Osteocyte (in vitro differentiated cells): ENCODE data around the gene RPS27. TPM values are rescaled to one million over a fixed set of nuclear protein-coding genes. Genes with fewer than 3 reads are reported as not detected.

Experiments
- DNase-seq: peaks from one replicate; pipeline ENCODE4 v3.0.0; 2021; ENCODE audit warnings: mixed read lengths; ENCODE audit not compliant: unreplicated experiment; ENCODE audit errors: extremely low spot score
- H3K27ac Mint-ChIP-seq: one replicate; pipeline ENCODE4 v1.8.0; 2021; ENCODE audit warnings: mild to moderate bottlenecking, mixed read lengths; ENCODE audit not compliant: unreplicated experiment
- H3K27me3 Mint-ChIP-seq: one replicate; pipeline ENCODE4 v1.8.0; 2021; ENCODE audit warnings: mixed read lengths; ENCODE audit not compliant: unreplicated experiment
- H3K36me3 Mint-ChIP-seq: one replicate; pipeline ENCODE4 v1.8.0; 2021; ENCODE audit warnings: mixed read lengths; ENCODE audit not compliant: unreplicated experiment
- H3K4me1 Mint-ChIP-seq: one replicate; pipeline ENCODE4 v1.8.0; 2021; ENCODE audit warnings: mixed read lengths; ENCODE audit not compliant: unreplicated experiment
- H3K4me3 Mint-ChIP-seq: one replicate; pipeline ENCODE4 v1.8.0; 2021; ENCODE audit warnings: mild to moderate bottlenecking, moderate library complexity, mixed read lengths; ENCODE audit not compliant: unreplicated experiment
- H3K9me3 Mint-ChIP-seq: one replicate; pipeline ENCODE4 v1.8.0; 2021; ENCODE audit warnings: mixed read lengths; ENCODE audit not compliant: unreplicated experiment
- long read RNA-seq: library from polyadenylated mRNA; unstranded; transcript quantifications from one replicate; pipeline ENCODE4 v2.0.0, GENCODE V29; 2021
- total RNA-seq: library from RNA; stranded (reverse); gene quantifications from 2 replicates; pipeline ENCODE4 v1.2.1, GENCODE V29; 2021
- TF ChIP-seq, protein P1 (sequence below): fragments of 200-600 bp; sonication (generic); IDR thresholded peaks from 2 replicates; pipeline ENCODE4 v1.5.0; 2021; ENCODE audit warnings: antibody characterized with exemption, mild to moderate bottlenecking, moderate library complexity

RPS27 gene
- total RNA-seq = 1,646 and 1,797 TPM in 2 replicates
- long read RNA-seq, transcript RPS27-201 (4 exons, 359 nt) = major isoform, 575 of 583 reads
- long read RNA-seq, partial matches to known transcripts = 1 of 583 reads
- long read RNA-seq, other reads (novel, unspliced or antisense) = 3 of 583 reads

DNA sequence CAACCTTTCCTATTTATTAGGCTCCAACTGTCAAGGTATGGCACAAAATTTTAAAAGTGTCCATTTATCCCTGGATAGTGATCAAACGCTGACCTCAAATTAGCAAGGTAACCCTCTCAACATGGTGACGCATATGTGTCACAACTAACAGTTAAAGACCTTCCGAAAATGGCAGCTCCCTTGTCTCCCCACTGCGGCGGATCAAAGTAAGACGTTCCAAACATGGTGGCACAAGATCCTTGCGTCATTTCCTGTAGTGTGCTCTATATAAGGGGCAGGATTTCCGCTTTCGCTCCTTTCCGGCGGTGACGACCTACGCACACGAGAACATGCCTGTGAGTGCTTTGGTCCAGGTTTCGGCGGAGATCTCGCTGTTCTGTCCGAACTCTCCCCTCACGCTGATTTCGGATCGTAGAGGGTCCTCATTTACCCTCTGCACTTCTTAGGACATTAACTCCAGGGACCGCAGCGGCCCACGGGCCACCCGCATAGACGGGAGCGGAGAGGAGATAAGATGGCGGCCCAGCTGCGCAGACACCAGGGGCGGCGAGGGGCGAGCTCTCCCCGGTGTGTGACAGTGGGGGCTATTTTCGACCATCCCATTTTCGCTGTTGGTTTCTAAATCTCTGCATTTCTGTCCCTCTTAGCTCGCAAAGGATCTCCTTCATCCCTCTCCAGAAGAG is at the start of gene RPS27:
Gene RPS27 (plus strand): TSS at position 295 of the 683 bp plus-strand sequence. CDS start 35 bp downstream, at position 330.
- peaks cover 28% of the 10 kb centered on the region for H3K36me3 Mint-ChIP-seq
- H3K4me3 Mint-ChIP-seq = peak within 1 kb of the TSS; percentile 93
- peaks cover 29% of the 10 kb centered on the region for H3K4me1 Mint-ChIP-seq
- TF ChIP-seq, protein P1, sequence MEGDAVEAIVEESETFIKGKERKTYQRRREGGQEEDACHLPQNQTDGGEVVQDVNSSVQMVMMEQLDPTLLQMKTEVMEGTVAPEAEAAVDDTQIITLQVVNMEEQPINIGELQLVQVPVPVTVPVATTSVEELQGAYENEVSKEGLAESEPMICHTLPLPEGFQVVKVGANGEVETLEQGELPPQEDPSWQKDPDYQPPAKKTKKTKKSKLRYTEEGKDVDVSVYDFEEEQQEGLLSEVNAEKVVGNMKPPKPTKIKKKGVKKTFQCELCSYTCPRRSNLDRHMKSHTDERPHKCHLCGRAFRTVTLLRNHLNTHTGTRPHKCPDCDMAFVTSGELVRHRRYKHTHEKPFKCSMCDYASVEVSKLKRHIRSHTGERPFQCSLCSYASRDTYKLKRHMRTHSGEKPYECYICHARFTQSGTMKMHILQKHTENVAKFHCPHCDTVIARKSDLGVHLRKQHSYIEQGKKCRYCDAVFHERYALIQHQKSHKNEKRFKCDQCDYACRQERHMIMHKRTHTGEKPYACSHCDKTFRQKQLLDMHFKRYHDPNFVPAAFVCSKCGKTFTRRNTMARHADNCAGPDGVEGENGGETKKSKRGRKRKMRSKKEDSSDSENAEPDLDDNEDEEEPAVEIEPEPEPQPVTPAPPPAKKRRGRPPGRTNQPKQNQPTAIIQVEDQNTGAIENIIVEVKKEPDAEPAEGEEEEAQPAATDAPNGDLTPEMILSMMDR = no peak
- peaks cover under 1% of the 10 kb centered on the region for H3K9me3 Mint-ChIP-seq
- peak within 1 kb of the TSS; percentile 98 for H3K27ac Mint-ChIP-seq
- no peaks in the 10 kb centered on the region for H3K27me3 Mint-ChIP-seq
- DNase-seq = peak; percentile 94

DNA sequence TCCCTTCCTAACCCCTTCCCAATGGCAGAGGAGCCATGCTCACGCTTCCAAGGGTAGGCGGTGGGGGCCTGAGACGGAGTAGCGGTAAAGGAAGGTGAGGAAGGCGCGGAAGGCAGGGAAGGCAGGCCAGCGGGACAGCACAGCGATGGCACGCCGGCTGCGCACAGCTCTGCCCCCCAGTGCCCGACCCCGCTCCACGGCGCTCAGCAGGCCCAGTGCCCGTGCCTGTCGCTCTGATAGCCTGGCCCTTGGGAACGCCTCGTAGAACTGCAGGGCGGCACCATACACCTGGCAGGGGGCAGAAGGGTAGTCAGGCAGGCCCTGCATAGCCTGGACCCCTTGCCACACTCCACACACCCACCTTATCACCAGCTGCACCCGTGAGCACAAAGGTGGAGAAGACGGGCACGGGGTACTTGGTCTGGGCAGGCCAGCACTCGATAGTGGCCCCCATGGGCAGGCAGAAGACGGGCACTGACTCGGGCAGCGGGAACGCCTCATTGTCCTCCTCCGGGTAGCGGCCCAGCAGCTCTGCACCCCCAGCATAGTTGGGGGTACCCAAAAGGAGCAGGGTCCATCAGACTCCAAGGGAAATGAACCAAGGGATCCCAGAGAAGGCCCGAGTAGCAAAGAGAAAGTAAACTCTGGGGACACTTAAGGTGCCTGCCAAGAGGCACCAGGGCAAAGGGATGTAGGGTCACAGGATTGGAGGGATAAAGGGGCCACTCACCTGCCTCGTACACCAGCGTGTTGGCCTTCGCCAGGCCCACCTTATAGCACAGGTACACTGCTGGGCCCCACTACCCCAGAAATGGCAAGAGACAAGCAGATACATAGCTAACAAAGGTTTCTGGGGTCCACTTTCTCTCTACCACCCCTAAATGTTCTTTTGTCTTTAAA is 48.5 kb upstream of the RPS27 start:
- H3K4me1 Mint-ChIP-seq = peaks cover 18% of the 10 kb centered on the region
- DNase-seq = no peak
- H3K9me3 Mint-ChIP-seq = no peaks in the 10 kb centered on the region
- peaks cover 18% of the 10 kb centered on the region for H3K36me3 Mint-ChIP-seq
- TF ChIP-seq, protein P1 = no peak
- H3K27ac Mint-ChIP-seq = no peak overlapping the region
- no peak overlapping the region for H3K4me3 Mint-ChIP-seq
- H3K27me3 Mint-ChIP-seq = no peaks in the 10 kb centered on the region

DNA sequence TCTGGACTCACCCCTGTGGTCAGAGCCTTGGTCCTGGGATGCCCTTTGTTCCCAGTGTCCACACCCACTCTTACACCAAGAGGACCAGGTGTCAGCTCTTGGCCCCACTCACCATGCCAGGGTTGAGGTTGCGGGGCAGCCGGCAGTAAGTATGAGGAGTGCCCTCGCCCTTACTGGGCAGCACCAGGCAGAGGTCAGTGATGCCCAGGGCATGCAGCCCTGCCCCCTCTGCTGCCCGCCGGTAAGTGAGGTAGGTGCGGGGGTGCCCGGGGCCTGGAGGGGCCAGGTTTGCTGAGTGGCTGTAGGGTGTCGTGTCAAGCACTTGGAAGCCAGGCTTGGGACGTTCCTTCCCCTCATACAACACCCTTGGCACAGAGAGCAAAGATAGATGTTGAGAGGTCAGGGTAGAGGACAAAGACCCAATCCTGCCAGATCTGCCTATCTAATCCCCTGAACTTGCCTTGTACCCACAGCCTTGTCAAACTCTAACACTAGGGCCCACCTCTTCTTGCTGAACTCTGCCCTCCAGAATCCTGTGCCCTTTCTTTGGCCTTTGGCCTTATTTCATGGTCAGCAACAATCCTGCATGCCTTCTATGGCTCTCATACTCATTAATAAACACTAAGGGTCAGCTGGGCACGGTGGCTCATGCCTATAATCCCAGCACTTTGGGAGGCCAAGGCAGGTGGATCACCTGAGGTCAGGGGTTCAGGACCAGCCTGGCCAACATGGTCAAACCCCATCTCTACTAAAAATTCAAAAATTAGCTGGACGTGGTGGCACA is 47.6 kb upstream of the RPS27 start:
- Mint-ChIP-seq H3K27me3 (no peaks in the 10 kb centered on the region), H3K27ac (no peak overlapping the region), H3K4me1 (peaks cover 18% of the 10 kb centered on the region), H3K36me3 (peaks cover 15% of the 10 kb centered on the region), H3K4me3 (no peak overlapping the region), H3K9me3 (no peaks in the 10 kb centered on the region)
- DNase-seq = no peak
- TF ChIP-seq, protein P1 = no peak

DNA sequence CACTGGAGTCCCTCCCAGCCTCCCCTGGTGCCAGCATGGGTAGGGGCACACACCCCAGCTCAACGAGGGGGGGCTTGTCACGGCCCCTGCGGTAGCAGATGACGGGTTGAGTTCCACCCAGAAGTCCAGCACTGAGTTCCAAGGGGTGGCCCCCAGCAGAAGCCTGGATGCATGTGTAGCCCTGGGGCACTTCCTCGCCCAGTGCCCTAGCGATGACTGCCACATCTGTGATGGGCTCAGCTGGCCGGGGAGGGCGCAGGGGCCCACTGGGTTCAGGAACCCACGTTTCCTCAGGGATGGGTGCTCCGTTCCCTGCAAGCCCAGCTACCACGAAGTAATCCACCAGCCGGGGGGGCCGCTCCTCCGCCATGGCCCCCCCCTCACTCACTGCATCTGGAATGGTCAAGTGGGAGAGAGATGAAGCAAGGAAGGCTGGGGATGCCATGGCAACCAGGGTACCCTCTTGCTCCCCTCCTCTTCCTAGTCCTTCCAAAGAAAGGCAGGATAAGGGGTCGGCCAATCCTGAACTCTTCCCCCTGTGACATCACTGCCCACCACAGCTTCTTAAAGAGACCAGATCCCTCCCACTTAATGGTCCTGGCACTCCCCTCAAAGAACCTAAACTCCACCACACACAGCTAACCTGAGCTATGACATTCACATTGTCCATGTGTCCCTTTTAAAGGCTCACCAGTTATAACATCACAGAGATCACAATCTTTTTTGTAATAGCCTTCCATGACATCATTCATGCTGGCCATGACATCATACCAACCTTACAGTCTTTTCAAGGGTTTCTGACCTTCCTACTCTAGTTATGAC is 46.3 kb upstream of the RPS27 start:
- Mint-ChIP-seq H3K27ac (peak overlapping the region; percentile 15), H3K9me3 (no peaks in the 10 kb centered on the region), H3K4me1 (peaks cover 18% of the 10 kb centered on the region), H3K27me3 (no peaks in the 10 kb centered on the region), H3K36me3 (peaks cover 17% of the 10 kb centered on the region), H3K4me3 (peak overlapping the region; percentile 28)
- DNase-seq = no peak
- TF ChIP-seq, protein P1 = no peak
